Endothelial cell of umbilical vein (primary cell): ENCODE results near the gene MRTFA. TPM values are rescaled to one million over a fixed set of nuclear protein-coding genes. Genes with fewer than 3 reads are reported as not detected.

Source experiments
- BruUV-seq: library from RNA; stranded (reverse); fragments of 400-500 nt; replicated peaks from 2 replicates; lab custom pipeline; 2021; lab: Mats Ljungman, UMichigan
- CTCF ChIA-PET: fragments of 300-600, 350-600 bp; sonication (Branson Sonifier 250); formaldehyde crosslinking; loops from one replicate; lab custom pipeline; 2021; ENCODE audit warnings: antibody characterized with exemption, inconsistent platforms; lab: Charles Lee
- POLR2A ChIA-PET: fragments of 300-600, 350-600 bp; sonication (Branson Sonifier 250); formaldehyde crosslinking; loops from one replicate; lab custom pipeline; 2021; ENCODE audit warnings: antibody characterized with exemption, inconsistent platforms; lab: Charles Lee
- DNase-seq: peaks from one replicate; pipeline ENCODE4 v3.0.0-alpha.2; 2011; ENCODE audit warnings: low read depth, low spot score
- FAIRE-seq: peaks from 2 replicates; lab custom pipeline; 2011; peaks lifted over from hg19 to GRCh38; lab: Jason Lieb, UNC
- H2AFZ ChIP-seq: 2 replicates; pipeline ENCODE4 v1.6.0; 2012; ENCODE audit warnings: low read depth, low read length, control low read depth, inconsistent platforms
- H3K27ac ChIP-seq: 2 replicates; pipeline ENCODE4 v1.5.1; 2011; ENCODE audit warnings: low read depth, mild to moderate bottlenecking, control low read depth, low read length, moderate library complexity; ENCODE audit not compliant: insufficient read depth
- H3K27me3 ChIP-seq, 2 experiments: 2 replicates each; pipeline versions ENCODE4 v1.6.0 to v1.6.1; 2011; ENCODE audit warnings: low read length in 2 of 2, mixed read lengths in 1 of 2; ENCODE audit not compliant: control insufficient read depth in 2 of 2, insufficient read depth in 2 of 2
- H3K36me3 ChIP-seq, 2 experiments: 2 replicates in 1 of 2; 3 replicates in 1 of 2; pipeline ENCODE4 v1.5.1; 2011; ENCODE audit warnings: low read length in 2 of 2, mild to moderate bottlenecking in 1 of 2, moderate library complexity in 1 of 2; ENCODE audit not compliant: control insufficient read depth in 2 of 2, insufficient read depth in 2 of 2; ENCODE audit errors: extremely low read depth in 1 of 2
- H3K4me1 ChIP-seq: 3 replicates; pipeline ENCODE4 v1.5.1; 2011; ENCODE audit warnings: mild to moderate bottlenecking, low read length; ENCODE audit not compliant: control insufficient read depth, insufficient read depth; ENCODE audit errors: extremely low read depth
- H3K4me2 ChIP-seq: 2 replicates; pipeline ENCODE4 v1.6.1; 2011; ENCODE audit warnings: low read length, control low read depth, mixed read lengths; ENCODE audit not compliant: insufficient read depth
- H3K4me3 ChIP-seq, 3 experiments: fragments of 200-600 bp in 1 of 3; sonication (generic), shearing (Covaris generic) in 1 of 3; replicated peaks in 1 of 3; 2 replicates each; pipeline ENCODE4 v1.5.1; 2011 to 2016; ENCODE audit warnings: control low read depth in 3 of 3, low read length in 3 of 3, mild to moderate bottlenecking in 2 of 3, inconsistent platforms in 1 of 3, low read depth in 1 of 3, moderate library complexity in 1 of 3; ENCODE audit not compliant: insufficient read depth in 1 of 3
- H3K79me2 ChIP-seq: 2 replicates; pipeline ENCODE4 v1.6.0; 2012; ENCODE audit warnings: low read length, inconsistent platforms; ENCODE audit not compliant: control insufficient read depth, insufficient read depth
- H3K9ac ChIP-seq: replicated peaks from 2 replicates; pipeline ENCODE3; 2011; ENCODE audit warnings: low read length, control low read depth; ENCODE audit not compliant: insufficient read depth; ENCODE audit errors: extremely low read depth
- H3K9me1 ChIP-seq: replicated peaks from 3 replicates; pipeline ENCODE4 v1.6.0; 2011; ENCODE audit warnings: mild to moderate bottlenecking, low read length; ENCODE audit not compliant: control insufficient read depth, insufficient read depth; ENCODE audit errors: extremely low read depth
- H3K9me3 ChIP-seq: replicated peaks from 2 replicates; pipeline ENCODE4 v1.5.1; 2012; ENCODE audit warnings: low read length, inconsistent platforms; ENCODE audit not compliant: control insufficient read depth, insufficient read depth
- H4K20me1 ChIP-seq: replicated peaks from 2 replicates; pipeline ENCODE3; 2011; ENCODE audit warnings: mild to moderate bottlenecking, low read length; ENCODE audit not compliant: control insufficient read depth, insufficient read depth; ENCODE audit errors: extremely low read depth
- CTCF ChIP-seq, 2 donors: IDR thresholded peaks; 1 replicate in 1 of 2; 2 replicates in 1 of 2; pipeline ENCODE4 v1.5.1; 2011; ENCODE audit warnings: low read length in 2 of 2, mild to moderate bottlenecking in 2 of 2, moderate library complexity in 2 of 2, control low read depth in 1 of 2, inconsistent platforms in 1 of 2, low read depth in 1 of 2; ENCODE audit not compliant: insufficient read depth in 1 of 2; ENCODE audit errors: extremely low read depth in 1 of 2
- EZH2 ChIP-seq: IDR thresholded peaks from 2 replicates; pipeline ENCODE4 v1.6.1; 2012; ENCODE audit warnings: borderline replicate concordance, low read depth, mild to moderate bottlenecking, moderate library complexity, low read length, inconsistent platforms; ENCODE audit not compliant: severe bottlenecking
- FOS ChIP-seq: IDR thresholded peaks from 2 replicates; pipeline ENCODE4 v1.6.1; 2011; ENCODE audit warnings: mild to moderate bottlenecking, low read length, moderate library complexity, borderline replicate concordance; ENCODE audit not compliant: insufficient read depth
- GATA2 ChIP-seq: IDR thresholded peaks from 2 replicates; pipeline ENCODE4 v1.7.0; 2011; ENCODE audit warnings: low read depth, mild to moderate bottlenecking, moderate library complexity, mixed read lengths, low read length; ENCODE audit not compliant: insufficient read length, insufficient read depth
- JUN ChIP-seq: IDR thresholded peaks from 2 replicates; pipeline ENCODE4 v1.6.1; 2011; ENCODE audit warnings: borderline replicate concordance, low read depth; ENCODE audit not compliant: insufficient read length, insufficient read depth
- MAX ChIP-seq: IDR thresholded peaks from 2 replicates; pipeline ENCODE4 v1.6.1; 2011; ENCODE audit not compliant: insufficient read depth, insufficient read length
- MYC ChIP-seq: IDR thresholded peaks from one replicate; pipeline ENCODE4 v1.6.1; 2011; ENCODE audit warnings: mild to moderate bottlenecking, low read depth, low read length
- POLR2A ChIP-seq: IDR thresholded peaks from 2 replicates; pipeline ENCODE4 v1.6.1; 2012; ENCODE audit warnings: low read depth, mild to moderate bottlenecking, control low read depth, low read length
- POLR2AphosphoS5 ChIP-seq: IDR thresholded peaks from 2 replicates; pipeline ENCODE4 v1.6.1; 2012; ENCODE audit warnings: low read depth, mild to moderate bottlenecking, control low read depth, low read length, moderate library complexity; ENCODE audit not compliant: insufficient read depth
- dilution Hi-C: fragments of 300-500 bp; cut with MboI; formaldehyde crosslinking; loops from one replicate; pipeline ENCODE4 v1.15.0; 2019; ENCODE audit warnings: low sequenced_read_pairs; ENCODE audit not compliant: extremely low pct_ligation_motif_present
- intact Hi-C: fragments of 100-400 bp; cut with micrococcal nuclease; formaldehyde crosslinking; loops from one replicate; pipeline ENCODE4 v1.10.0; 2022
- polyA plus RNA-seq, 4 experiments: library from polyadenylated mRNA; depleted of rRNA in 3 of 4; stranded (reverse) in 3 of 4; unstranded in 1 of 4; fragments of >200 nt; gene quantifications; 2 replicates each; pipeline versions ENCODE4 v1.2.1 to v1.2.3, GENCODE V29; 2011 to 2012; ENCODE audit warnings: missing spikeins in 1 of 4
- total RNA-seq: library from RNA; stranded (reverse); gene quantifications from 2 replicates; pipeline ENCODE4 v1.2.3, GENCODE V29; 2021

MRTFA gene
- total and polyA plus RNA-seq, 2 donors (not counting 3 experiments of a cell fraction or from before 2014, with no cell fraction given) = 13.6 to 44.1 TPM

- H2AFZ ChIP-seq = no peak overlapping the region
- no peaks in the 10 kb centered on the region for H4K20me1 ChIP-seq
- ChIA-PET CTCF (interaction anchor here (1.4 kb wide), 1 partner anchor 9 kb away, joined by 3 read pairs; no protein-coding TSS in a partner anchor), POLR2A (interaction anchor here (0.5 kb wide), 1 partner anchor 886 kb away, joined by 4 read pairs; no protein-coding TSS in a partner anchor)
- H3K9ac ChIP-seq = no peak overlapping the region
- H3K27ac ChIP-seq = no peak overlapping the region
- dilution Hi-C loops = no loop called here
- H3K4me3 ChIP-seq = no peak overlapping the region
- H3K27me3 ChIP-seq = no peaks in the 10 kb centered on the region
- no peaks in the 10 kb centered on the region for H3K9me1 ChIP-seq
- TF ChIP-seq GATA2 (no peak), MAX (no peak), MYC (no peak), POLR2AphosphoS5 (no peak), POLR2A (no peak), FOS (no peak), EZH2 (no peak), CTCF (IDR thresholded peaks at IDR 0.05; ENCODE audit: extremely low read depth in 1 of 2, insufficient read depth in 1 of 2, low read depth in 1 of 2, low read length in 2 of 2) (no peak), JUN (no peak)
- H3K79me2 ChIP-seq = no peaks in the 10 kb centered on the region
- intact Hi-C loops = no loop called here
- DNase-seq (no peak), FAIRE-seq (no peak)
- H3K9me3 ChIP-seq = no peaks in the 10 kb centered on the region
- BruUV-seq = no TSS peak
- H3K36me3 ChIP-seq = peaks cover 4 to 62% of the 10 kb centered on the region in 2 experiments
- no peaks in the 10 kb centered on the region for H3K4me1 ChIP-seq
- H3K4me2 ChIP-seq = no peak overlapping the region
Observed at GRCh38 chr22:40406063-40406890, 230.2 kb downstream of the MRTFA start.
